Transverse colon (tissue), 4 donors: Measurements from ENCODE around the gene MRPS10.
"Not testable (repeated sequence)": the region's sequence is repeated elsewhere in the genome, so short reads cannot be mapped to it uniquely, and the experiment has no call there.

ENCODE experiments used
- CTCF ChIP-seq, 5 experiments: fragments of 200-600 bp in 3 of 5; fragments of 450-650 bp in 2 of 5; sonication (generic) in 3 of 5; IDR thresholded peaks; 1 replicate in 2 of 5; 2 replicates in 3 of 5; pipeline ENCODE4 v1.5.1; 2016 to 2017; ENCODE audit warnings: antibody characterized with exemption in 5 of 5, inconsistent platforms in 3 of 5, mild to moderate bottlenecking in 2 of 5, moderate library complexity in 1 of 5
- EP300 ChIP-seq: sonication (generic); formaldehyde crosslinking; IDR thresholded peaks from one replicate; pipeline ENCODE4 v1.6.1; 2017; ENCODE audit warnings: antibody characterized with exemption, low read depth
- POLR2AphosphoS5 ChIP-seq, 3 donors: sonication (generic); formaldehyde crosslinking; IDR thresholded peaks; one replicate each; pipeline ENCODE4 v1.6.1; 2016; ENCODE audit warnings: antibody characterized with exemption in 3 of 3

DNA sequence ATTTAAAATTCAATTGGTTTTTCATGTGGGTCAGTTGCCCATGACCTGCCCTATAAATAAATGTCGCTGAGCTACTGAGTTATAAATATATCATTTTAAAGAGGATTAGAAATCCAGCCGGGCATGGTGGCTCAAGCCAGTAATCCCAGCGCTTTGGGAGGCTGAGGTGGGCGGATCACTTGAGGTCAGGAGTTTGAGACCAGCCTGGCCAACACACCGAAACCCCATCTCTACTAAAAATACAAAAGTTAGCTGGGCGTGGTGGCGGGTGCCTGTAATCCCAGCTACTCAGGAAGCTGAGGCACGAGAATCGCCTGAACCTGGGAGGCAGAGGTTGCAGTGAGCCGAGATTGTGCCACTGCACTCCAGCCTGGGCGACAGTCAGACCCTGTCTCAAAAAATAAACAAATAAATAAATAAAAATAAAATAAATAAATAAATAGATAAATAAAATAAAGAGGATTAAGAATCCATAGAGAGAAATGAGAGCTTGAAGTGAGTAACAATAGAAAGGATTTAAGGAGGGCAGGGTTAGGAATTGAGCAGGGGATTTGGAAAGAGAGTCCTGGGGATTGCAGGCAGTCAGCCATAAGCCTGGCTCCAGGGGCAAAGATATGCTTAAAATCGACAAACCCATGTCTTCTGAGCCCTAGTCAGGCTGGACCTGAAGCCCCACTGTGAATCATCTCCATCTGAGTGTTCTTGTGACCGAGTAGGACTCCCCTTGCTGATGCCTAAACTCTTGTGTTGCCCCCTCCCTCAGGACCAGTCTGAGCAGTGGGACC is 15.3 kb downstream of the MRPS10 start:
- not testable (repeated sequence) for TF ChIP-seq POLR2AphosphoS5 (IDR thresholded peaks at IDR 0.05); EP300; CTCF (IDR thresholded peaks at IDR 0.05)
